ENCODE data around the gene FAM204A.

The FAM204A gene

DNA sequence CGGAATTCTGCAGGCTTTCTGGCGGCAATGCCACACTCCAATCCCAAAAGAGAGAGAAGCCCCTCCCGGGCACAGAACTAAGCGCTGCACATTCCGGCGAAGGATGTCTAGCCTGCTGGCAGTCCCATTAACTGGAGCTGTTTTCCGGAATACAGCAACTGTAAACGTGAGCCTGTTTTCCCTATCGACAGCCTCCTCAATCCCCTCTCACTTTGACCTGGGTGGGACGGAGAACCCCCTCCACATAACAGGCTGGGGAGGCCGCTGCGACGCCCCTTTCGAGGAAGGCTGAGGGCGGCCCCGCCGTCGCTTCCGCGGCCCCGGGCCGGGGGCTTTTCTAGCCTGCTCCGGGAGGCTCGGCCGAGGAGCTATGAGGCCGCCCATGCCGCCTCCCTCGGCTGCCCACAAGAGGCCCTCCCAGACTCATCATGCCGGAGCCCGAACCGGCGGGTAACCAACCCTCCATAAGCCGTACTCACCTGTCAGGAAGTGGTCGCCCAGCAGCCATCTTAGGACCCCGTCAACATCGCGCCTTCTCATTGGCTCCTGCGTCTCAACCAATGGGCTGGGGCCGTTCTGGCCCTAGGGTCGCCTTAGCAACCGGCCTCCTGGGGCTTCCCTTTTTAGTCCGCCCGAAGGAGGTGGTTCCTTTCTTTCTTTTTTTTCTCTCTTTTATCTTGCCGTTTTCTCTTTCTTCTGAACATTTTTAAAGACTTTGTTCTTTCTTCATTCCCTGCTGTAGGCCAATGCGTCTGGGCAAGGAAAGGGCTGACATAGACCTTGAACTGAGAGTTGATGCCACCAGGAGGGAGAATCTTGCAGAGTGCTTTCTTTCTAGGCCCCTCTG lies at the start of gene FAM204A:
FAM204A (minus strand) TSS at position 534 of the 847 bp plus-strand sequence. CDS start 5,909 bp downstream, outside the sequence.
- peak; percentile 86 to 92 for DNase-seq (ENCODE audit: low read depth in 2 of 2)

DNA sequence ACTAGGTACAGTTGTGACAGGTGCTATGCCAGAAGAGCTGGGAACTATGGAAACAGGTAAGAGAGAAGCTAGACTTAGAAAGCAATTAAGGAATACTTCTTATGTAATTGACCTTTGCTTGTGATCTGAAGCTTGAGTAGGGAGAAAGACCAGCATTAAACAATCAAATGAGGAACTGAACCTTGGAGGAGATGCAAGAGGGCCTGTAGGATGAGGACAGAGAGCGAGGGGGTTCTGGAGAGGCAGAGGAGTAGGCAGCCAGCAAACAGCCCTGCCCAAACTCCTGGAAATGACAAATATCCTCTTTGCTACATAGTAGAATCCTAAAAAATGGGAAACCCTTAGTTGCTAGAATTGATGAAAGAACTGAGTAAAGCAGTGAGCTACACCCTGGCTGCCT lies 41.6 kb upstream of the FAM204A start:
- DNase-seq (ENCODE audit: low read depth in 2 of 2) = no peak

DNA sequence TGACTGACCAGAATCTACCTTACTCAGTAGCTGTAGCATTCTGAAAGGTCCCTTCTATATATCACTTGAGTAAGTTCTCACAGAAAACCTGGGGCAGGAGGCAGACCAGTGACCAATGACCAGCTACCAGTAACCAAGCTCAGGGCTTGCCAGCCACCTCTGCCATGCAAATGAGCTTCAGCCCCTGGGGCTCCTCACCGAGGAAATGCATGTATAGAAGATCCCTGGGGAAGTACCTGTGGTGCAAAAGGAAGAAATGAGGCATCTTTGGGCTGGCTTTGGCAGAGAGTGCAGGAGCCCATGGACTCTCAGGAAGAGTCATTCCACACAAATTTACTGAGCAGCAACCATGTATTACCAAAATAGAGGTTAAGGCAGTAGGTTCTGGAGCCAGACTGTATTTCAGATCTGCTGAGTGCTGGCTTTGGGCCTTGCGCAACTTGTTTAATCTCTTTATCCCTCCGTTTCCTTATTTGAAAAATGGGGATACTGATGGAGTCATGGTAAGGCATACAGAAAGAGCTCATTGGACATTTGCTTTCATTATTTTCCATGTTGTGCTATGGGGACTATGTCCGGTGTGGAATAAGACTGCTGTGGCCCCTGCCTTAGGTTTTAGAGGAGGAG lies 41.1 kb upstream of the FAM204A start:
- no peak for DNase-seq (ENCODE audit: low read depth in 2 of 2)

DNA sequence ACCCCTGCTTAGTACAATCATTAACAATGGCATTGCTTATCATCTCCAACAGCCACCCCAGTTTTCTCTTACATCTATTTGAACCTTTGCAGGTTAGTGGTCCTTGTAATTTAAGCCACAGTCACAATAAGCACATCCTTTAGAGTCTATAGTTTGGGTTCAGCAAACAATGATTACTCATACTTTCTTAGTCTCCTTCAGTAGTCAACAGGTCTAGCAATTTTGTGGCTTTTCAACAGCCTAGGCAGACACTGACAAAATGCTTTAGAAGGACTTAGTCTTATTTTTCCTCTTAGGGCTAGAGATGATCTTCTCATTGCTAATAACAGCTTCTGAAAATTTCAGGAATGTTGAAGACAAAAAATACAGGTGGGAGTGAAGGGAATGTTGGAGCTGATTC lies 32.3 kb upstream of the FAM204A start:
- no peak for DNase-seq (ENCODE audit: low read depth in 2 of 2)

GRCh38 chr10:118373786-118374185 lies 31.7 kb upstream of the FAM204A start:
- DNase-seq (ENCODE audit: low read depth in 2 of 2) = no peak

DNA sequence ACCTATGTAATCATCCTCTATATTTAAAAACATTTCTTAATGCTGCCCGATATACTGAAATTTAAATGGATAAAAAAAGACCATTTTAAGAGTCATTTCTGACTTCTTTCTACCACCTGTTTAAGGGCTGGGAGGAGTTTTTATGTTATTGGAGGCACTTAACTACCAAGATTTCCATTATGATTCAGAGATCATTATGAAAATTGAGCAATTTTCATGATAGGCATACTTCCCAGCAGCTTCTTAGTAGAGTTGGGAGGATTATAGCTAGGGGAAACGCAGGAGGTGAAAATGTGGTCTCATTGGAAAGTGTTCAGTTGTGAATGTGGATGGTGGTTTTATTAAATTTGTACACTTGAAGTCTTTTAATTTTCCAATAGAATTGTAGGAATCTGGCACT lies 28.4 kb upstream of the FAM204A start:
- DNase-seq (ENCODE audit: low read depth in 2 of 2) = no peak

- DNase-seq (ENCODE audit: low read depth in 2 of 2) = no peak
Measured at GRCh38 chr10:118369641-118370205, 27.6 kb upstream of the FAM204A start.

- no peak for DNase-seq (ENCODE audit: low read depth in 2 of 2)
Measured at GRCh38 chr10:118365702-118366101, 23.6 kb upstream of the FAM204A start.

DNA sequence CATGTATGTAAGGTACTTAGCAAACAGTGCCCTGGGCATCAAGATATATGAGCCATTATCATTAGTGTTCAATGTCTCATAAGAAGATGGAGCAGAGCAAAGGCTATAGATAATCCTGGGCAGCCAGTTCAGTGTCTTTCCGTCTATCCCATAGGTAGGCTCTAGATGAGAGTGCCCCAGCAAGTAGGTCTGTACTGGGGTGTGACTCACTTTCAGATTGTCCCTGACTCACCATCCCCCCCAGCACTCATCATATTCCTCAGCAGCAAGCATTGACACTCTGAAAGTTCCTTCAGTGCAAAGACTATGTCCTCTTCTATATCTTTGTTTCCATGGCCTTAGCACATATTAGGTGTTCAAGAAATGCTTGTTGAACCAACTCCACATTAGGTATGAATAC lies 20.0 kb upstream of the FAM204A start:
- no peak for DNase-seq (ENCODE audit: low read depth in 2 of 2)

GRCh38 chr10:118358327-118358726 lies 16.2 kb upstream of the FAM204A start:
- DNase-seq (ENCODE audit: low read depth in 2 of 2) = no peak

- DNase-seq (ENCODE audit: low read depth in 2 of 2) = no peak
Measured at GRCh38 chr10:118357841-118358240, 15.7 kb upstream of the FAM204A start.

DNA sequence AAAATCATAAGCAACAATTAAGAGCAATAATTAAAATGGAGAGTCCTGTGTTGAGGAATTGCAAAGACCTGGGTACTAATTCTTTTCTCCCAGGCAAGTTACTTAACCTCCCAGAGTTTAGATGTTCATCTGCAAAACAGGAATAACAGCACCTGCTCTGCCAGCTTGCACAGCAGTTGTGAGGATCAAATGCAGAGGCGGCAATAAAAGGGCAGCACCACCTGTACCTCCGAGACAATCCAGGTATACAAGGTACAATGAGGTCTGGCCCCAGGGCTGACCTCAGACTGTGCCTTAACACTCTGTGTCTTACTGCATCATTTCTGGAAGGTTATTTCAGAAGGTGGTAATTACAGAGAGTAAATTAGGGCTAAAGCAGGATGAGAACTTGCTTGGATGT lies 14.5 kb upstream of the FAM204A start:
- no peak for DNase-seq (ENCODE audit: low read depth in 2 of 2)

DNA sequence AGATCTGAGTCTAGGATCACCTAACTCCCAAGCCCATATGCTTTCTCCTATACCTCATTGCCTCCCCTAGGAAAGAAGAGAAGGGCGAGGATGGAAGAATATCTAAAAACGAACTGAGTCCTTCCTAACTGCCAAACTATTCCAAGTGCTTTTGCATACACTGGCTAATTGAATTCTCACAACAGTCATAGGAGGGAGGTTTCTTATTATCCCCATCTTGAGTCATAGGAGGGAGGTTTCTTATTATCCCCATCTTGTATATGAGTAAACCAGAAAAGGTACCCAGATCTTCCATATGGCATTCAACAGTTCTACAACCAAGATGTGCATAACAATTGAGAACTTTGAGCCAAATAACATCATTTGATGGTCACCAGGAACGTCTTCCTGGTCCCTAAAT lies 13.1 kb upstream of the FAM204A start:
- no peak for DNase-seq (ENCODE audit: low read depth in 2 of 2)

GRCh38 chr10:118349235-118349634 lies 7.1 kb upstream of the FAM204A start:
- no peak for DNase-seq (ENCODE audit: low read depth in 2 of 2)

DNA sequence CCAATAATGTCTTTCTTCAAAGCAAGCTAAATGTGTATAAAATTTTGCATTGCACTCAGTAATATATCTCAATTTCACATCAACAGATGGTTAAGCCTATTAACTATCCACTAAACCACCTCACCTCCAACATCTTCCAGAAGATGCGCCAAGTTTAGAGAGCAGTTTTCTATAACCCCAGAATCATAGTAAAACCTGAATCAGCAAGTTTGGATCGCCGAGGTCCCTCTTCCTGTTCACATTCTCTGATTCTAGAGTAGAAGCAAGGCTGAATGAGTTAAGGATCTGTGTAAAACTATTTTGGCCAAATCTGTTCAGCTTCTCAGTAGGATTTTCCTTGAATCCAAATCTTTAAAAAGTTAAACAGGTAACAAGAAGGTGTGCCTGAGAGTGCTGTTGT lies 1.4 kb upstream of the FAM204A start:
- no peak for DNase-seq (ENCODE audit: low read depth in 2 of 2)

DNA sequence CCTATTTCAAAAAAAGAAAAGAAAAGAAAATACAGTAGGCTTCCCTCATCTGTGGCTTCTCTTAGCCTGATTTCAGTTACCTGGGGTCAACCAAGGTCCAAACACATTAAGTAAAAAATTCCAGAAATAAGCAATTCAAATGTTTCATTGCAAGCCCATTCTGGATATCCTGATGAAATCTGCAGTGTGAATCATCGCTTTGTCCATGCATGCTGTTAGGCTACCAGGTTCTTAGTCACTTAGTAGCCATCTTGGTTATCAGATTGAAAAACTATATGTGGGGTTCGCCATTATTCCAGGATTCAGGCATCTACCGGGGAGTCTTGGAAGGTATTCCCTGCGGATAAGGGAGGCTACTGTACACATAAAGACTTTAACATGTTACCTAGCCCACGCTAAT lies 991 bp upstream of the FAM204A start:
- no peak for DNase-seq (ENCODE audit: low read depth in 2 of 2)

GRCh38 chr10:118342638-118343020 lies 505 bp upstream of the FAM204A start:
- no peak for DNase-seq (ENCODE audit: low read depth in 2 of 2)

- DNase-seq (ENCODE audit: low read depth in 2 of 2) = no peak
Measured at GRCh38 chr10:118340486-118340885, 1.6 kb downstream of the FAM204A start.

DNA sequence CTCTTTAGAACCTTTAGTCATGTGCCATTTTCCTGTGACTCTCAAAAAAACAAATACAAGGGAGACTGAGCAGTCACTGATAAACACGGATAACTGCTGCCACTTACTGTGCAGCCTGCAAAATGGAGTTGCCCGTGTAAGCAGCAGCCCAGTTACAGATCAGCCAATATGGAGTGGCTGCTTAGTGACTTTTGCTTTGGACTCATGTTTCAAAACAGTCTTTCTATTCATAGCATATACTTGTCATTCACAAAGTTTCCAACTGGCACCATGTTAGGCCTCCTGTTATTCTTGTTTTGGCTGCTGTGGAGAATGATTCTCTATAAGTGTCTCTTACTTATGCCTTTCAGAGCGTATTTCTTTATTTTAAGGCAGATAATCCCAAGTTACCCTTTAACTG lies 3.0 kb downstream of the FAM204A start:
- no peak for DNase-seq (ENCODE audit: low read depth in 2 of 2)

DNA sequence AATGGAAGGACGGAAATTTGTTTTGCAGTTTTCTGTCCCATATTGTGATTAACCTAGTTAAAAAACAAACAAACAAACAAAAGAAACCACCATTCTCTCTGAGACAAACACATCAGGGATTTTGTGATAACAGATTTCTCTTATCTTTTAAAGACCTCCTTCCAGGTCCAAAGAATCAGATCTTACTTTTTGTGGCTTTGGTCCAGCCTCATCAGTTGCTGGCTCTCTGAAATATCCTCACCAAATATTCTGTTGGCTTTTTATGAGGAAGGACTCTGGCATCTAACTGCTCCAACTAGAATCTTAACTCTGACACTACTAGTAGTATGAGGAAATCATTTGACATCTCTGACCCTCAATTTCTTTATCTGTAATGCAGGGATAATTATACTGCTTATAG lies 4.8 kb downstream of the FAM204A start:
- no peak for DNase-seq (ENCODE audit: low read depth in 2 of 2)

DNA sequence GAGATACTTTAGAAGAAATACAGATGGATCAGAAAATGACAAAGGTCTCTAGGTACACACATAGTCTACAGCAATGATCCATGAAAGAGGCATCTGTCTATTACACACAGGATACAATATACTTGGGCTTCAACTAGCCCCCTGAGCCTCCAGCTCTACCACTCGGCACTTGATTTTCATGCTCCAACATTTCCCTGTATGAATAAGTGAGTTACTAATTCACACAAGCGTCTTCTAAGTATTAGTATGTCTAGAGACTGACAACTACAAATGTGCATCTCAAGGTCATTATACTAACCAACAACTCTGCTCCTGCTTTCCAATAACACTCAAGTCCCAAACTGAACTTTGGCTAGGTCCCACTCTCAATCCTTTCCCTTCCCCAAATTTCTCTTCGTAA lies 8.3 kb downstream of the FAM204A start:
- DNase-seq (ENCODE audit: low read depth in 2 of 2) = no peak

GRCh38 chr10:118332948-118333710 lies 9.0 kb downstream of the FAM204A start:
- DNase-seq (ENCODE audit: low read depth in 2 of 2) = no peak

Measured in stimulated activated CD8-positive, alpha-beta memory T cell treated with anti-CD3 and anti-CD28 coated beads, Interleukin-7, amount 100 ng/mL, for 4 hours (primary cell).